NT2/D1 (cell line): ENCODE data around the gene HS3ST3B1.

Experiments
- SUZ12 ChIP-seq: IDR thresholded peaks from 2 replicates; pipeline ENCODE4 v1.6.1; 2011; ENCODE audit not compliant: insufficient read length, insufficient read depth; ENCODE audit errors: extremely low read depth
- YY1 ChIP-seq: IDR thresholded peaks from 2 replicates; pipeline ENCODE4 v1.6.1; 2011; ENCODE audit not compliant: insufficient read length, insufficient read depth

- TF ChIP-seq YY1 (no peak), SUZ12 (no peak)
Measured at GRCh38 chr17:14317383-14317782, 16.5 kb downstream of the HS3ST3B1 start.
